HG03342 (cell line): Measurements from ENCODE around the gene ANKIB1.

Experiments used
- ATAC-seq: cut with Tn5 transposase; IDR thresholded peaks from one replicate; pipeline ENCODE4 v1.9.1; 2021; ENCODE audit warnings: mild to moderate bottlenecking, moderate library complexity; ENCODE audit not compliant: unreplicated experiment

ANKIB1 gene

DNA sequence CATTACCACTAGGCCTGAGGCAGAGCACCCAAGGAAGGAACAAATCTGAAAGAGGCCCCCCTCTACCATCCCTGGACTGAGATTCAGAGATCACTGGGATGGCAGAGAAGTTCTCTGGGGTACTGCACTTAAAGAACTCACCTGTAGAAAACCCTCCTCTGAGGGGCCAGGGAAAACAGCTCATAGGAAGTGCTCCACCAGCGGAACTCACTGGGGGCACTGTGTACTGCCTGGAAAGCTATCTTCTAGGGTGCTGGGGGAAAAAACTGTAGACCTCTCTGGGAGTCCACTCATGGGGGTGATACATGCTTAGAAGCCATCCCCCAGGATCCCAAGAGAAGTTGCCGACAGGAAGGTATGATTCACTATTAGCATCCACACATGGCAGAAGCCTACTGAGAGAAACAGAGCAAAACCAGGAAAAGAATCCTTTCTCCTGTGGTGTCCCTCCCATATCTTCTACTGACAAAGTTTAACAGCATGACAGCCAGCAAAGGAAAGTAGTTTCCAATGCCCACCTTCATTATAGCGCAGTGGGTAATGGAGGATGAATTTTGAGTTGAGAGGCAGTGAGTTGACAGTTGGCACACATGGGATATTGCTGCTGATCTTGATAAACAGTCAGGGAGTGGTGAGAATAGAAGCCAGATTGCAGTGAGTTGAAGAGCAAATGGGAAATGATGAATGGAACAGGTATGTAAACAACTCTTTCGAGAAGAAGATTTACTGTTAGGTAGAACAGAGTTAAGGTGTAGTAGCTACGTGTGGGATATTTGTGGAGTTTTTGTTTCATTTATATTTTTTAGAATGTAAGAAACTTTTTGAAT is 20.9 kb downstream of the ANKIB1 start:
- ATAC-seq = no peak

DNA sequence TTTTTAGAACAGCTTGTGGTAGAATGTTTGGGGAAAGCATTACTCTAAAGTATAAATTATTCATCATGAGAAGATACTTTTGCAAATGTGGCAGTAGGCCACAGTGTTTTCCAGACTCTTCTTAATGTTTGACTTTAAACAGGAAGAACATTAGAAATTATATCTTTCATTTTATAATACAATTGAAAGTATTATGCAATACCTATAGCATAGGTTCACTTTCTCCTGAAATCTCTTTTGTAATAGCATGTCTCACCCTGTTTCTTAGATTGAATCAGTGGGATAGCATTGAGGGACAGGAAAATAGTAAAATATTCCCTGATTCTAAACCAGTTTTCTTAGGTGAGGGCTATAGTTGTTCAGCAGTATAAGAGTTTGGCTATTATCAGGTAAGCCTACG is 23.1 kb downstream of the ANKIB1 start:
- ATAC-seq = no peak

DNA sequence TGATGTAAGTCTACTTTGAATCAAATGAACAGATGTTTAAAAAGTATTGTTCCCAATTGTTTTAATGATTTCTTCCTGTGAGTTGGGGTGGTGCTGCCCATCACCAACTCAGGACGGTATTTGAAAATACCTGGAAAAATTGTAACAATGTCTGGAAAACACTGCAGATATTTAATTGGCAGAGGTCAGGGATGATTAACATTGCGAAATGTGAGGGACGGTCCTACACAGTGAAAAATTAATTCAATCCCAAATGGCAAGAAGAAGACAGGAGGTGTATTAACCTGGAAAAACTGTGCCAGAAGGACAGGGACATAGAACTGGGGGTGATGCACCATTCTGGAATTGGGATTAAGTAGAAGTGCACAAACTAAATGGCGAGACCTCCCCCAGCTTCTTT is 29.6 kb downstream of the ANKIB1 start:
- no peak for ATAC-seq

DNA sequence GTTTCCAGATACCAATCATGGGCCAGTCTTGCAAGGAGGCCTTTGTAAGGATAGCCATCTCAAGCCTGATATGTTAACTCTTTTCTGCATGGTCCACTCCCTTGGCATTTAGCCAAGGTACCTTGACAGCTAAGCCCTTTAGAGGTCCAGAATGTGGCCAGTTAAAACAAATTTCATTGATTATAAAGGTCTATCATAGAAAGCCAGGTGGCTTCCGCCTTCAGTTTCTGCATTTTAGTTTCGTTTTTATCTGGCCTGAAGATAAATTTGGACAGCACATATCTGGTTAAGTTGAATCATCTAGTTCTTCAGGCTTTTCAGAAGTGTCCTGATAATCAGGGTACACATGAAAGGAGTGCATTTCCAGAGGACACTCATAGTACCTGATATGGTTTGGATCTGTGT is 30.7 kb downstream of the ANKIB1 start:
- ATAC-seq = peak; percentile 82

DNA sequence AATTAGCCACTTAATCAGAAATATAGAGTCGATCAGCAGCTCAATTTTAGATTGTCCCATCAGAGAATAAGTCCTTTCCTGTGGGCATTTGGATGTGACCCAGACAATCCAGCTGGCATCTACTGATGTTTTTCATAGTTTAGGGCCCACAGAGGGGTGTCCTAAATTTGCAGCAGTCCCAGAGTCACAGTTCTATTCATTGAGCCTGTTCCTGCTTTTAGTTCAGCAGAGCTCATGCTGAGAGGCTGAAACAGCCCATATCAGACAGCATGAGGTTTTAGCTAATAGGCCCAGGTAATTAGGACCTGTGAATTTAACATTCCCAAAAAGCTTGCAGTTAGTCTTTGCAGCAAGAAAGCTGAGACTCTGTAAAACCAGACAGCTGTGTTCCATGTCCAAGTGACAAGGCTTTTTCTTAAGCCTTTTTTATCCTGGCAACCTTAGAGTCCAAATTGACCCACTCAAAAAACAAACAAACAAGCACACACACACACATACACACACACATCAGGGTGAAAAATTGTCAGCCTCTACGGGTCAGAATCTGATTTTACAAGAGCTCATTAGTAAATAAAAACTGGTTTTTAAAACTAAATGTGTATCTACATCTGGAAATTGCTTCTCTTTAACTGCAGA is 33.7 kb downstream of the ANKIB1 start:
- ATAC-seq = no peak

DNA sequence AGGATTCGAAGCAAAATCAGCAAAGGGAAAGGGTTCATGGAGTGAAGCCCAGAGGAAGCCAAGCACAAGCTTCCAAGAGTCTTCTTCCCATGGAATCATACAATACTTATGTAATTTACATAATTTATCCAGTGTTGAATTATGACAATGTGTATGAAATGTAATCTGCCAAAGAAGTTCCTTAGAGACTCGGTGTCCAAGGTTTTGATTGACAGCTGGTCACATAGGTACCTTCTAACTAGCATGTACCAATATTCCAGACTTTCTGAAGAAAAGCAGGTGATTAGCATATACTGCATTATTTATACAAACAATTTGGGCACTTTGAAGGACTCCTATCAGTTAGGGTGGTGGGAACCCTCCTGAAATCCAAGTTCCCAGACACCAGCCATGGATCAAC is 35.3 kb downstream of the ANKIB1 start:
- no peak for ATAC-seq

DNA sequence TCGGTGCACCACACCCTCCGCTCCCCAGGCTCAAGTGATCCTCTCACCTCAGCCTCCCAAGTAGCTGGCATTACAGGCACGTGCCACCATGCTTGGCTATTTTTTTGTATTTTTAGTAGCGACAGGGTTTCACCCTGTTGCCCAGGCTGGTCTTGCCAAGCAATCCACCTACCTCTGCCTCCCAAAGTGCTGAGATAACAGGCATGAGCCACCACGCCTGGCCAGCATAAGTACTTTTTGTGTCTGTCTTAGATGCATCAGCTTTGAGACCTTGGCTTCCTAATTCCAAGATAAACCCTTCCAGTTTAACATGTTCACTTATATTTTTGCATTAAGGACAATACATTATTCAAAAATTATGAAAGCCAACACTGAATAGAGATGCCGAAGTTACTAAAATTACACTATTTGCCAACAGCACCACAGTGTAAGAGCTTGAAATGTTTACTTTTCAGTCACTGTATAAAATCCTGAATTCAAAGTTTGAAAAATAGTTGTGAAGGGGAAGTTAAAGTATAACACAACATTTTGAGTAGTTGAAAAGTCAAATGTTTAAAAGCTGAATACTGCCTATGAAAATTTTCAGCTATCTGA is 36.5 kb downstream of the ANKIB1 start:
- no peak for ATAC-seq

DNA sequence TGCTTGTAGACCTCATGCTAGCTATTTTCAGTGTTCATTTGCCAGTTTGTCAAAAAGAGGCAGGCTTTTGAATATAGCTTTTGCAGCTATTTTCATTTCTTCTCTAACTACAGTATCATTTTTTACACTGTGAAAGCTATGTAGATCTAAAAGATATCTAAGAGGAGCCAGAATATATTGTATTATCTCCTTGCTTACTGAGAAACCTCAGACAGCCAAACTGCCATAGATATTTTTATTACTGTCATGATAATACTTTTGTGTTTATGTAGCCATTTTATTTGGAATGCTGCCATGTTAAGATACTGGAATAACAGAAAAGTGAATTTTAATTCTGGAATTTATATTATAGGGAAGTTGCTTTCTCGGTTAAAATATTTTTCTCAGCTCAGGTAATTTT is 37.2 kb downstream of the ANKIB1 start:
- no peak for ATAC-seq

DNA sequence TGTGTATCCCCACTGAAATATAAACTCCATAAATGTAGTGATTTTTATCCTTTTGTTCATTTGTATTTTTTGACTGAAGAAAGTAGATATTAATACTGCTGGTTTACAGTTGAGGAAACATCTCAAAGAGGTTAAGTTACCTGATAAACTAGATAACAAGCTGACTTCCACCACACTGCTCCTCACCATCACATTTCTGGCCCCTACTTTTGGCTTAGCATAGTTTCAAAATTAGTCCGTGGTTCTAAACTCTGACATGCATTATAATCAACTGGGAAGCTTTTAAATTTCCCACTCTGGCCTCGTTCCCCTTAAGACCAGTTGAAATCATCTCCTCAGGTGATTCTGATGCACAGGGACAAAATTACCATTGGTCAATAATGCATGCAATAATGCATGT is 43.5 kb downstream of the ANKIB1 start:
- no peak for ATAC-seq

DNA sequence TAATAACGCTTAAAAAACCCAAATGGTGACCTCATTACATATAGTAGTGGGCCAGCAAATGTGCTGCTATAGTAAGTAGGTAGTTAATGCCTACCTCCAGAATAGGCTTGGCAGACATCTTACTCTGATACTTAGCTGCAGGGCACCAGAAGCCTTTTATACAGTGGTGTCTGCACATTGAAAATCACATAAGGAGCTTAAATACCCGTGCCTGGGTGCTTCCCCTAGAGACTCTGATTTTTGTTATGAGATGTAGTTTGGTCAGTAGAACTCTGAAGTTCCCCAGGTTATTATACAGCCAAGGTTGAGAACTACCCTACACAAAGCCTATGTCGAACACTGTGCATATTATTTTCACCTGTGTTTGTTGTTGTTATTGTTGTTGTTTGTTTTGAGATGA is 47.2 kb downstream of the ANKIB1 start:
- ATAC-seq = no peak

DNA sequence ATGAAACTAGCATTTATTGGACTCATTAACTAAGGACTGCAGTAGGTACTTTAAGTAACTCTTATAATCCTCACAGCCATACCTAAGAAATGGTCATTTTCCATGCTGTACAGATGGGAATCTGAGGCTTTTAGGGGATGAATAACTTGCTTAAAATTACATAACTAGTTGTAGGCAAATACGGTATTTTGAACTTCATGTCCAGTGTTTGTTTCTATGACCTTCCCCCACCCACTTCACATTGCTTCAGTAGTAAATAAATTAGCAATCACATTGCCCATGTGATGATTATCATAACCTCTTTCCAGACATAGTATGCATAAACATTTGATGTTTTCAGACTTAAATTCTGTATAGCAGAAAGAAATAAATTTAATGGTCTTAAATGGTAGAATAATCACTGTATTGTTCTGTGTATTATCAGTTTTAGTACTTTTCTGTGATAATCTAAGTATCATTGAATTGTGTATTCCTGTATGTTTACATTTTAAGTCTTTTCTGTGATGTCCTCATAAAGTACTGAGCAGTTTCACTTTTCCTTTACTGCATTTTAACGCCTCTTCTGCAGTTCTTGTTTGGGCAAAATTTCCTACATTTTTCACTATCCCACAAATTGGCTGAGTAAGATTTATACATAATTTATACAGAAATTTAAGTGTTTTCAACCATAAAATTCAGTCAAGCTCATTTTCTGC is 48.3 kb downstream of the ANKIB1 start:
- no peak for ATAC-seq

DNA sequence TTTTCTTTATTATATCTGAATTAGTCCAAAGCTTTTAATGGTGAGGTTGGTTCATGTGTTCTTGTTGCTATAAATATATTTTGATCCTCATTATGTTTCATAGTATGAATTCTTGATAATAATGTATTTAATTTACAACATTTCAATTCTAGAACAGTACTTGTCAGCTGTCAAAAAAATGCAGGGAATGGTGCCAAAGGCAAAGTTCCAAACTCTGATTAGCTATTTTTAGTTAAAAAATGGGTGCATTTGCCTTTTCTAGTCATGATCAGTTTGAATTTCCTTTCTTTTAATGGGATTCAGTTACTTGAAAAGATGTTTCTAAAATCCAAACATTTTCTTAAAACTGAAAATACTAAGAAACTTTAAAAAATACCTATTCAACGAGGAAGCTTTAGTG is 49.6 kb downstream of the ANKIB1 start:
- ATAC-seq = no peak

DNA sequence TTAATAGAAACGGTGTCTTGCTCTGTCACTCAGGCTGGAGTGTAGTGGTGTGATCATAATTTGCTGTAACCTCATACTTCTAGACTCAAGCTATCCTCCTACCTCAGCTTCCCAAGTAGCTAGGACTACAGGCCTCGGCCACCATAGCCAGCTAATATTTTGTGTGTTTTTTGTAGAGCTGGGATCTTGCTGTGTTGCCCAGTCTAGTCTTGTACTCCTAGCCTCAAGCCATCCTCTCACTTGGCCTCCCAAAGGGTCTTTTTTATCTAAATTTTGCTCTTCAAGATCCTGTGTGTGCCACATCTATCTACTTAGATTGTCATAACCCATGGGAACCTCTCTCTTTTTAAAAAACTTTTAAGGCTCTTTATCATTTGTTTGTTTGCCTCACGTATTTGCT is 50.5 kb downstream of the ANKIB1 start:
- no peak for ATAC-seq

DNA sequence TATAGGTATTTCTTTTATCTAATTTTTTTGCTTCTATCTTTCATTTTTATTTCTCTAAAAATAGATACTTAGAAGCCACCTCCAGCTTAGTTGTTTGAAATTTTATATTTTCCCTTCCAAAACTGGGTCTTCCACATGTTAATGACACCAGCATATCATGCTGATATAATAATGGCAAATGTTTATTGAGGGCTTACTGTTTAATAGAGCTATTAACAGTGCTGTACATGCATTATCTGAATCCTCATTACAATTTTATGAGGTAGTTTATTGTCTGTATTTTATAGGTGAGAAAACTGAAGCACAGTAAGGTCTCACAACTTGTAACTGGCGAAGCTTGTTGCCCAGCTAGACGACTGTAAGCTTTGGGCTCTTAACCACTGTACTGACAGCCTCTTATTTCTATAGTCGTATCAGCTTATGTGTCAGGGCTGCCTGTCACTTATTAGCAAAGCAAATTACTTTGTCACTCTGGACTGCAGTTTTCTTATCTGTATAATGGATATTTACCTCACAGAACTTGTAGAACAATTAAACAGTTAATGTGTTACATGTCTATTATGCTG is 51.2 kb downstream of the ANKIB1 start:
- ATAC-seq = no peak

DNA sequence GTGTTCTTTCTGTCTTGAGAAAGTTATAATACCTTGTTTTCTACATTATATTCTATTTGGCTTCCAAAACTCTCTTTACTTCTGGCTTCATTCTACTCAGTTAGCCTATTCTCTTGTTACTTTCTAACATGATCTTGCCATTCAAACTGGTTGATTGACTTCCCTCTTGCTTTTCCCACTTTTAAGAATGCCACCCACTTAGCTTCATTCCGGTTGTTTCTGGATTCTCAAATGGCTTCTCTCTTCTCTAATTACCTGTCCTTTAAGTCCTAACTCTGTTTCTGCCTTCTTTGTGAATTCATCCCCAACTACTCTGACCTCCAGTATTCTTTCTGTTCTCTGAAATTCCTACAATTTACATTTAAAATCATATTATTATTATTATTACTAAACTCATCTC is 52.0 kb downstream of the ANKIB1 start:
- no peak for ATAC-seq

DNA sequence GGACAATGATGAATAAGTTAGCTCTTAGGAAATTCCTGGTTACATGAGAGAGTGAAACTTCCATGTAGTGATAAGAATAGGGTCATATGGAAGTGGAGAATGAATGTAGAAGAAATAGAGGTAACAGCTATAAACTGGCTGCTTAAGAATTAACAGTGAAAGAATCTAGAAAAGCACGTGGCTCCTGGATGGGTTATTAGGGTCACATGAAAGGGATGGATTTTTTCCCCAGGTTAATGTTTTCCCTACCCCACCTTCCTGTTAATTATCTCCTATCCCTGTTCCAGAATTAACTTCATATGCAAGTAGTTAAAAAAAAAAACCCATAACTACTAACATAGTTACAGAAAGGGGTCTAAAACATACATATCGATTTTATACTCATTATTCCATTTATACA is 58.0 kb downstream of the ANKIB1 start:
- no peak for ATAC-seq

DNA sequence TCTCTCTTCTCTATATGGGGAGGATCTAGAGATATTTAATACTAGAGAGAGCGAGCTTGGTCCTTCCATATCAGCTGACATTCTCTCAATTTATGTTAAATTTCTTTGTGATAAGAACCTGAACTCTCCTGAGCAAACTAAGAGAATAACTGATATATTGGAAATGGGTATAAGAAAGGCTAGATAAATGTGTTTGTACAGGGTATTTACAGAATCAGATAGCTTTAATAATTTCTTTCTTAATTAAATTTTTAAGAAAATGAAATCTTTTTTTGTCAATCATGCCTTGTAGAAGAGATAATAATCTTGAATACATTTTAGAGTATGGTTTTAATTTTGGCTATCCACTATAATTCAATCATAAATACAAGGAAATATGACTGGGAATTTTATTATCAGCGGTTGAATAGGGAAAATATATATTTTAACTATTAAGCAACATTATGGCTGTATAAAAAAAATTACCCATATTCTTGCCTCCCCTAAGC is 58.7 kb downstream of the ANKIB1 start:
- no peak for ATAC-seq

DNA sequence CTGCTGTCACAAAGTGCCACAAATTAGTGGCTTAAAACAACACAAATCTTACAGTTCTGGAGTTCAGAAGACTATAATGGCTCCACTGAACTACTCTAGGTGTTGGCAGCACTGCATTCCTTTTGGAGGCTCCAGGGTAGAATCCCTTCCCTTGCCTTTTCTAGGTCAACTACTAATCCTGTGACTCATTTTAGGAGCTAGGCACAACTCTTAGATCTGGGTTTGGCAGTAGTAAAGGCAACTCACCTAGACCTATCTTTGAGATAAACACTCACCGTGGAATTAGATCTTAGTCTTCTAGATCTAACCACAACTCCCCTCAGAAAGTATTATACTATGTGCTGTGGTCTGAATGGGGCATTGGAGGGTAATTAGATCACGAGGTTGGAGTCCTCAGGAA is 60.4 kb downstream of the ANKIB1 start:
- ATAC-seq = no peak

DNA sequence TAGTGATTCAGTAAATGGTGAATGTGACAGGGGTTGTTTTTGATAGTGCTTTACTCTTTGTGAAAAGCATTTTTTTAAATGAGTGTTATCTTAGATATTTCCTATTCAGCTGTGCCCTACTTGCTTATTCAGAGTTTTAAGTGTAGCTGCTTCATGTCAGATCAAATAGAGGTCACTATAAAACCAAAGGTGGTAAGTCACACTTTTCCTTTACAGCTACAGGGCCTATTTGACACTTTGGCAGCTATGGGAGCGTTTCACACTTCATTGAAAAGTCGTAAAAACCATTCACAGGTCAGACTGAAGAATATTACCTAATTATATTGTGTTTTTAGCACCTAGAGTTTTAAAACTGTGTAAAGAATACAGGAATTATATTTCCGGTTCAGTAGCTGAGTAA is 67.3 kb downstream of the ANKIB1 start:
- no peak for ATAC-seq

DNA sequence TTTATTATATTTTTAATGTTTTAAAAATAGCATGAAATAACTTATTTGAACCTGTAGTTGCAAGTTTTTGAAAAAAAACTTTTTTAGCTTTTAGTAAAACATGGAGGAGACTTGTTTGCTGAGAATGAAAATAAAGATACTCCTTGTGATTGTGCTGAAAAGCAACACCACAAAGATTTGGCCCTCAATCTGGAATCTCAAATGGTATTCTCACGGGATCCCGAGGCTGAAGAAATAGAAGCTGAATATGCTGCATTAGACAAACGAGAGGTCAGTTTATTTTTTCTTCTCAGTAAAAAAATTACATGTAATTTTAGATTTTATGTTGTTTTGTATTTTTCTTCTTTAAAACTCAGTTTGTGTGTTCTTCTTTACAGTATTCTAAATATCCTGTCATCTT is 73.5 kb downstream of the ANKIB1 start:
- no peak for ATAC-seq

DNA sequence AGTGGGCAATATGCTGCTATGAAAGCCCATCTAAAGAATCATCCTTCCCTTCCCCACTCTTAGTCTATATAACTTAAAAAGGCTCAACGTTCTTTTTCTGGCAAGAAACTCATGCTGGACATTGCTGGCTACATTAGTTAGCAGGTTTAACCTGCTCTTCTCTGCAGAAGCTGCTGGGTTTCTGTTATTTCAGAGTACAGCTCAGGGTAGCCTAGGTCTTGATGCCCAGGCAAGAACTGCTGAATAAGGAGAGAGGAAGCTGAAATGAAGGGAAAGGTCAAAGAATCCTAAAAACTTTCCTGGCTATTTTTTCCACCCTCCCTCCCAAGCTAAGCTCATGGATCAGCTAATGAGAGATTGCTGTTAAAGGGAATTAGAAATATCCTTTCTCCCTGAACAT is 79.4 kb downstream of the ANKIB1 start:
- ATAC-seq = no peak
